Immature natural killer cell (primary cell): Measurements from ENCODE around the gene IGF2BP1. TPM values are rescaled to one million over a fixed set of nuclear protein-coding genes. Genes with fewer than 3 reads are reported as not detected.
"Not testable (repeated sequence)": the region's sequence is repeated elsewhere in the genome, so short reads cannot be mapped to it uniquely, and the experiment has no call there.

Experiments
- DNase-seq, 3 donors: peaks; one replicate each; pipeline ENCODE4 v3.0.0; 2022; ENCODE audit warnings: mixed read lengths in 1 of 3
- H3K27ac Mint-ChIP-seq, 6 donors: one replicate each; pipeline ENCODE4 v1.8.0; 2020; ENCODE audit warnings: mixed read lengths in 6 of 6, mild to moderate bottlenecking in 5 of 6, inconsistent platforms in 4 of 6, moderate library complexity in 3 of 6
- H3K27me3 Mint-ChIP-seq, 3 donors: one replicate each; pipeline ENCODE4 v1.8.0; 2020 to 2021; ENCODE audit warnings: low read depth in 3 of 3, mild to moderate bottlenecking in 3 of 3, mixed read lengths in 3 of 3, moderate library complexity in 3 of 3, inconsistent platforms in 1 of 3
- H3K36me3 Mint-ChIP-seq, 3 donors: one replicate each; pipeline ENCODE4 v1.8.0; 2020; ENCODE audit warnings: mixed read lengths in 3 of 3, inconsistent platforms in 2 of 3, mild to moderate bottlenecking in 2 of 3
- H3K4me1 Mint-ChIP-seq, 2 donors: one replicate each; pipeline ENCODE4 v1.8.0; 2020; ENCODE audit warnings: inconsistent platforms in 2 of 2, mild to moderate bottlenecking in 2 of 2, mixed read lengths in 2 of 2, moderate library complexity in 1 of 2
- H3K4me3 Mint-ChIP-seq, 5 donors: one replicate each; pipeline ENCODE4 v1.8.0; 2020; ENCODE audit warnings: mild to moderate bottlenecking in 5 of 5, mixed read lengths in 5 of 5, inconsistent platforms in 3 of 5, moderate library complexity in 3 of 5
- H3K9me3 Mint-ChIP-seq, 6 donors: one replicate each; pipeline ENCODE4 v1.8.0; 2020; ENCODE audit warnings: mild to moderate bottlenecking in 6 of 6, mixed read lengths in 6 of 6, inconsistent platforms in 4 of 6, moderate library complexity in 3 of 6
- polyA plus RNA-seq, 3 donors: library from polyadenylated mRNA; unstranded; fragments of 300-500 nt; fragmentation: Illumina TruSeq; gene quantifications; one replicate each; pipeline ENCODE4 v1.2.3, GENCODE V29; 2021

Gene IGF2BP1
- polyA plus RNA-seq, 3 donors from 2014 or later = not detected

GRCh38 chr17:49018748-49019147 is 21.6 kb downstream of the IGF2BP1 start:
- H3K4me3 Mint-ChIP-seq = no peak overlapping the region
- H3K4me1 Mint-ChIP-seq = no peaks in the 10 kb centered on the region

GRCh38 chr17:49020609-49021008 is 23.4 kb downstream of the IGF2BP1 start:
- DNase-seq = no peak
- no peak overlapping the region for H3K27ac Mint-ChIP-seq
- H3K36me3 Mint-ChIP-seq = no peaks in the 10 kb centered on the region
- H3K27me3 Mint-ChIP-seq = peaks cover 0 to 17% (median 12%) of the 10 kb centered on the region in 3 donors
- H3K9me3 Mint-ChIP-seq = no peaks in the 10 kb centered on the region
- no peaks in the 10 kb centered on the region for H3K4me1 Mint-ChIP-seq
- H3K4me3 Mint-ChIP-seq = no peak overlapping the region

More at GRCh38 chr17:49018748-49019147, 21.6 kb downstream of the IGF2BP1 start:
- H3K9me3 Mint-ChIP-seq = no peaks in the 10 kb centered on the region
- H3K27ac Mint-ChIP-seq = no peak overlapping the region
- no peak for DNase-seq
- H3K27me3 Mint-ChIP-seq = peaks cover 3 to 17% (median 13%) of the 10 kb centered on the region in 3 donors
- no peaks in the 10 kb centered on the region for H3K36me3 Mint-ChIP-seq

GRCh38 chr17:49021095-49021767 is 24.0 kb downstream of the IGF2BP1 start:
- no peak for DNase-seq
- peaks cover 0 to 14% (median 9%) of the 10 kb centered on the region in 3 donors for H3K27me3 Mint-ChIP-seq
- H3K9me3 Mint-ChIP-seq = no peaks in the 10 kb centered on the region
- H3K27ac Mint-ChIP-seq = no peak overlapping the region
- no peaks in the 10 kb centered on the region for H3K4me1 Mint-ChIP-seq
- H3K36me3 Mint-ChIP-seq = no peaks in the 10 kb centered on the region
- no peak overlapping the region for H3K4me3 Mint-ChIP-seq

GRCh38 chr17:49021768-49022103 is 24.6 kb downstream of the IGF2BP1 start:
- H3K27me3 Mint-ChIP-seq = peaks cover 4 to 10% (median 9%) of the 10 kb centered on the region in 3 donors
- H3K4me3 Mint-ChIP-seq = no peak overlapping the region
- H3K27ac Mint-ChIP-seq = no peak overlapping the region
- no peaks in the 10 kb centered on the region for H3K9me3 Mint-ChIP-seq
- H3K4me1 Mint-ChIP-seq = no peaks in the 10 kb centered on the region
- DNase-seq = no peak
- no peaks in the 10 kb centered on the region for H3K36me3 Mint-ChIP-seq

GRCh38 chr17:49022391-49022941 is 25.3 kb downstream of the IGF2BP1 start:
- no peak for DNase-seq
- Mint-ChIP-seq H3K9me3 (no peaks in the 10 kb centered on the region), H3K27ac (no peak overlapping the region), H3K27me3 (peaks cover 4 to 8% (median 8%) of the 10 kb centered on the region in 3 donors), H3K36me3 (no peaks in the 10 kb centered on the region), H3K4me1 (no peaks in the 10 kb centered on the region), H3K4me3 (no peak overlapping the region)

DNA sequence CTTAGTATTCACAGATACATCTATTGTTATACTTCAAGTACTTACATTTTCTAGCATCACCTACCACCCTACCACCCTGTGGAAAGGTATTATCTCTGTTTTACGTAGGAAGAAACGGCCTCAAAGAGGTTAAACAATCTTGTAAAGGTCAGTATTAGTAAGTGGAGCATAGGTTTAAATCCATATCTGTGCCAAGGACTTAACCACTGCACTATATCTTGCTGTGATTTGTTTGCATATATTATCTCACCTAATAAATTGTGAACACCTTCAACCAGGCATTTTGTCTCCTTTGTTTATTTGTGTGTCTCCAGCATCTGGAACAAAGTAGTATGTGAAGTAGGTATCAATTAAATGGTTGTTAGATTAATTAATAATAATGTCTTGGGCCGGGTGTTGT is 27.3 kb downstream of the IGF2BP1 start:
- Mint-ChIP-seq H3K4me1 (no peaks in the 10 kb centered on the region), H3K36me3 (no peaks in the 10 kb centered on the region), H3K27me3 (peaks cover 4 to 8% (median 5%) of the 10 kb centered on the region in 3 donors), H3K4me3 (no peak overlapping the region), H3K9me3 (no peaks in the 10 kb centered on the region), H3K27ac (no peak overlapping the region)
- DNase-seq = no peak

- H3K27me3 Mint-ChIP-seq = peaks cover 4 to 10% (median 6%) of the 10 kb centered on the region in 3 donors
- H3K27ac Mint-ChIP-seq, DNase-seq, H3K4me3 Mint-ChIP-seq, H3K36me3 Mint-ChIP-seq, H3K9me3 Mint-ChIP-seq, H3K4me1 Mint-ChIP-seq: not testable (repeated sequence)
Measured at GRCh38 chr17:49026447-49026846, 29.3 kb downstream of the IGF2BP1 start.

DNA sequence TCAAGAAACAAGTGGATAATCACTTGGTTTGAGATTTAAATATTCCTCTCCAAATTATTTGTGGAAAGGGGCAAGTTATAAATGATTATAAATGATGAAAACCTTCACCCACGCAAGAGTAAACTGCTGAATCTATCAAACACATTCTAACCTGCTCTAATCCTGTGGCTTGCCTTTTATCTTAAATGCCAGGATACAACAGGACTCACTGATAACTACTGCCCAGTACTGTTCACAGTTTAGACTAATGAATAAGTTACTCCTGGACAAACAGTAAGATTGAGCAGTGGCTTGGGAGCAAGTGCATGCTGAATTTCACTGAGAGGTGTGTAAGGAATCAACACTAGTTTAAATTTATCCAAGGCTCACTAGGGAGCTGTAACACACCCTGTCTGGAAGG is 31.1 kb downstream of the IGF2BP1 start:
- Mint-ChIP-seq H3K27me3 (peaks cover 4 to 8% (median 8%) of the 10 kb centered on the region in 3 donors), H3K4me1 (peaks cover 4 to 6% of the 10 kb centered on the region in 2 donors), H3K9me3 (no peaks in the 10 kb centered on the region), H3K36me3 (no peaks in the 10 kb centered on the region), H3K27ac (no peak overlapping the region), H3K4me3 (no peak overlapping the region)
- DNase-seq = no peak

DNA sequence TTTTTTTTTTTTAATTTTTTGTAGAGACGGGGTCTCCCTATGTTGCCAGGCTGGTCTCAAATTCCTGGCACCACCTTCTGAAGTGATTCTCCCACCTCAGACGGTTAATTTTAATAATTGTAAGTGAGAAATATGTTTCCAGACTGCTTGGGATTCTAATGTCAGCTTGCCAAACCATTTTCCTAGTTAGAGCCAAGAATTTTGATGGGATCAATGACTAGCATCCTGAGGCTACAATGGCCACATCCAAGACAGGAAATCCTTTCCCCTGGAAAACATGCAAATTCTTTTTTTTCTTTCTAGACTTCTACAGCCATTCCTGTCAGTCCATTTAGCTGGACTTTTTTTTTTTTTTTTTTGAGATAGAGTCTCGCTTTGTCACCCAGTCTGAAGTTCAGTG is 32.6 kb downstream of the IGF2BP1 start:
- no peak for DNase-seq
- Mint-ChIP-seq H3K9me3 (no peaks in the 10 kb centered on the region), H3K27me3 (peaks cover 4 to 8% (median 5%) of the 10 kb centered on the region in 3 donors), H3K36me3 (no peaks in the 10 kb centered on the region), H3K4me1 (peaks cover 4 to 6% of the 10 kb centered on the region in 2 donors), H3K4me3 (no peak overlapping the region), H3K27ac (no peak overlapping the region)

DNA sequence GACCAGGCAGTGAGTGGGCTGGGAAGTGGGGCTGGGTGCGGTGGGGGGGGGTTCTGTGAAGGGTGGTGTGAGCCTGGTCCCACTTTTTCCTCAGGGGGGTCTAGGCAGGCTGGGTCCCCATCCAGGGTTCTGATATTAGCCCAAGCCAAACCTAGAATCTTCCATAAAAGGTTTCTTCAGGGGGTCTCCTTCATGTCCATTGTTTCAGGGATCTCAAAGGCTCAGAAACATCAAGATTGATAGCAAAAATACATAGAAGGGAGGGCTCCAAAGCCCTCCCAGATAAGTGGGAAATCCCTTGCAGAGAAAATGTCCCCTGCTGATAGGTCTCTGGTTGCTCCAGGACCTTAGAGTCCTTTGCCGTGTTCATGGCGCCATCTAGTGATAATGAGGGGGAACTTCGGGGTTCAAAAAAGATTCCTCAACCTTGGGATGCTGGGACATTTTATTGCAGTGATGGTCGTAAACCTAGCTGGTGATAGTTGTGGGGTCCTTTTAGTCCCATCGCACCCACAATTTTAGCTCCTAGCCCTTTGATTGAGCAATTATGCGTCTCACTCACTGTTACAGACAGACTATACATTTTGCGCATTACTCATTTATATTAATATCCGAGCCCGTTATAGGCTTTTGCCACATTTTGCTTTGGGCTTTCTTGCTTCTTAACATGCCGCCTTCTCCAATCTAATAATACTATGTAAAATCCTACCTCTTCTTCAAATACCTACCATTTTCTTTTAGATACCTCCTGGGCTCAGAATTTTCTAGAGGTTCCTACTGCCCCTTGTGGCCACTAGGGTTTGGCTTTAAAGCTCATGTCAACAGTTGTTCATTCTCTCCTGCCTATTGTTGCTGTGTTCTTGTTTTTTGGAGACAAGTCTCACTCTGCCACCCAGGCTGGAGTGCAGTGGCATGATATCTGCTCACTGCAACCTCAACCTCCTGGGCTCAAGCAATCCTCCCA is 35.1 kb downstream of the IGF2BP1 start:
- no peaks in the 10 kb centered on the region for H3K36me3 Mint-ChIP-seq
- peaks cover 4 to 6% of the 10 kb centered on the region in 2 donors for H3K4me1 Mint-ChIP-seq
- H3K27me3 Mint-ChIP-seq = peaks cover 4 to 8% (median 6%) of the 10 kb centered on the region in 3 donors
- no peaks in the 10 kb centered on the region for H3K9me3 Mint-ChIP-seq
- peak; percentile 41 to 55 (median 52) for DNase-seq
- no peak overlapping the region for H3K27ac Mint-ChIP-seq
- H3K4me3 Mint-ChIP-seq = no peak overlapping the region

DNA sequence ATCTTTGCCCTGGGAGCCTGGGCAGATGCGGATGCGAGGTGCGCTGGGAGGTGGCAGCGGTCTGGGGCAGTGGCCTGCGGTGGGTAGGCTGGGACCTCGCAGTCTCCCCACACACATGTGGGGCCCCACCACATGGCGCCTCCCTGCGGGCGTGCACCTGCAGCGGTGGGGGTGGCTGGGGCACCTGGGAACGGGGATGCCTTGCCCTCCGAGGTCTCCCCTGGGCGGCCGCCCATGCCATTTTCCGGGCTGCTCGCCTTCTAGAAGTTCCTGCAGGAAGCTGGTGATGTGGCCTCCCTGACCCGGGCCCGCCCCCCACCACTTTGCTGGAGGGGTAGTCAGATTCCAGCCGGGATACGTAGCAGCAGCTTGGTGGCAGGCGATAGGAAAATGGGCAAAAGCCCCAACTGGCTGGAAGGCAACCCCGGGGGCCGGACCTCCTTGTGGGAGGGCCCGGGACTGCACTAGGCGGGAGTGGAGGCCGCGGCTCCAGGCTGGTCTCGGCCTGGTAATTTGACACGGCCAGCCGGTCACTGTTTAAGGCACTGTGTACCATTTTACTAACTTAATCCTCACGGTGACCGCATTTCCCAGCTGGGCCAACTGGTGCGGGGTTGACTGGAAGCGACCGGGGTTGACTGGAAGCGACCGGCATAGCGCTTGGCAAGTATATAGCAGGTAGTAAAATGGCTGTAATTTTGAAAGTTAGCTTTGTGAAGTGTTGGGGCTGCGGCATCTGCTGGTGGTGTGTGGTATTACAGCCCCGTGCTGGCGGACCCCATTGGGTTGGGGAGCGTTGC is 38.5 kb downstream of the IGF2BP1 start:
- Mint-ChIP-seq H3K27me3 (peaks cover 2 to 7% (median 6%) of the 10 kb centered on the region in 3 donors), H3K36me3 (no peaks in the 10 kb centered on the region), H3K4me1 (peaks cover 4 to 6% of the 10 kb centered on the region in 2 donors), H3K9me3 (no peaks in the 10 kb centered on the region), H3K4me3 (no peak overlapping the region), H3K27ac (no peak overlapping the region)
- peak in 1 of 3 donors; percentile 6 for DNase-seq

- Mint-ChIP-seq H3K9me3 (no peaks in the 10 kb centered on the region), H3K4me1 (peaks cover 4 to 6% of the 10 kb centered on the region in 2 donors), H3K4me3 (no peak overlapping the region), H3K27me3 (peaks cover 2 to 6% (median 5%) of the 10 kb centered on the region in 3 donors), H3K27ac (no peak overlapping the region), H3K36me3 (no peaks in the 10 kb centered on the region)
- DNase-seq = no peak
Measured at GRCh38 chr17:49036270-49036626, 39.1 kb downstream of the IGF2BP1 start.

- Mint-ChIP-seq H3K36me3 (no peaks in the 10 kb centered on the region), H3K27ac (no peak overlapping the region), H3K9me3 (no peaks in the 10 kb centered on the region), H3K27me3 (peaks cover 2 to 6% (median 4%) of the 10 kb centered on the region in 3 donors), H3K4me1 (no peaks in the 10 kb centered on the region), H3K4me3 (no peak overlapping the region)
- no peak for DNase-seq
Measured at GRCh38 chr17:49038138-49038537, 41.0 kb downstream of the IGF2BP1 start.
